Stimulated activated CD4-positive, alpha-beta T cell treated with anti-CD3 and anti-CD28 coated beads, Interleukin-15, amount 100 ng/mL, for 1 hour (primary cell): Measurements from ENCODE around the gene SCRT2.

Experiments
- DNase-seq, 2 donors: peaks; one replicate each; pipeline ENCODE4 v3.0.0-alpha.2; 2020; ENCODE audit warnings: low read depth in 1 of 2, low spot score in 1 of 2

SCRT2 gene

GRCh38 chr20:634148-634925 lies 41.3 kb downstream of the SCRT2 start:
- no peak for DNase-seq

DNA sequence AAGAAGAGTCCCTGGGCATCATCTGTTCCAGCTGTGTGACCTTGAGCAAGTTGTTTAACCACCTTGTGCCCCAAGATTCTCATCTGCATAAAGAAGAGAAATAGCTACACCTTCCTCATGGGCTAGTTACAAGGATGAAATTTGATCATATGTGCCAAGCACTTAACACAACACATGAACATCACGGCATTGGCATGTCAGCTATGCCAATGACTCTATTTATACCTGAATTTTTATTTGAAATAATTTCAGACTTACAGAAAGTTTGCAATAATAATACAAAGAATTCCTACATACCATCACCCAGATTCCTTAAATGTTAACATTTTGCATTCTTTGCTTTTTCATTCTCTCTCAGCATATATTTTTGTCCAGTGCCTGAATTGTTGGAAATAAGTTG lies 44.5 kb downstream of the SCRT2 start:
- no peak for DNase-seq

- DNase-seq, result no peak
These were observed 49.0 kb downstream of the SCRT2 start for GRCh38 chr20:626579-626978.

GRCh38 chr20:625360-625932 lies 50.2 kb downstream of the SCRT2 start:
- DNase-seq, result no peak

- DNase-seq, result no peak
These were observed 51.9 kb downstream of the SCRT2 start for GRCh38 chr20:623704-624103.

GRCh38 chr20:623021-623420 lies 52.6 kb downstream of the SCRT2 start:
- no peak for DNase-seq

GRCh38 chr20:622161-622560 lies 53.4 kb downstream of the SCRT2 start:
- DNase-seq, result no peak

- no peak for DNase-seq
These were observed 54.4 kb downstream of the SCRT2 start for GRCh38 chr20:621125-621756.

DNA sequence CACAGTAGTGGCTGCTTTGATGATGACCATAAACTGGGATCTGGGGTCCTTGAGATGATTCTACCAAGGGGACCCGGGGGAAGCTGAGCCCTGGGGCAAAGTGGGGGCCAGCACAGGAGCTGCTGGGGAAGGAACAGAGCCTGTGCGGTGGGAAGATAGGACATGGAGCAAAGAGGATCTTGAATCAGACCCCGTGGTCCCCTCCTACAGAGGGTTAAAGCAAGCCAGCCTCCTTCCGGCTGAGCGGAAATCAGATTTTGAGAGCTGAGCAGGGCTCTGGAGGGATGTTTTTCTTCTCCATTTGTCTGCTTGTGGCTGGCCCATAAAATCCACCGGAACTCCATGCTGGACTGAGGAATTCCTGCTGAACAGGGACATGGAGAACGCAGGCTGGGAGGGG lies 55.4 kb downstream of the SCRT2 start:
- DNase-seq, result no peak

GRCh38 chr20:618980-619379 lies 56.6 kb downstream of the SCRT2 start:
- DNase-seq, result no peak

DNA sequence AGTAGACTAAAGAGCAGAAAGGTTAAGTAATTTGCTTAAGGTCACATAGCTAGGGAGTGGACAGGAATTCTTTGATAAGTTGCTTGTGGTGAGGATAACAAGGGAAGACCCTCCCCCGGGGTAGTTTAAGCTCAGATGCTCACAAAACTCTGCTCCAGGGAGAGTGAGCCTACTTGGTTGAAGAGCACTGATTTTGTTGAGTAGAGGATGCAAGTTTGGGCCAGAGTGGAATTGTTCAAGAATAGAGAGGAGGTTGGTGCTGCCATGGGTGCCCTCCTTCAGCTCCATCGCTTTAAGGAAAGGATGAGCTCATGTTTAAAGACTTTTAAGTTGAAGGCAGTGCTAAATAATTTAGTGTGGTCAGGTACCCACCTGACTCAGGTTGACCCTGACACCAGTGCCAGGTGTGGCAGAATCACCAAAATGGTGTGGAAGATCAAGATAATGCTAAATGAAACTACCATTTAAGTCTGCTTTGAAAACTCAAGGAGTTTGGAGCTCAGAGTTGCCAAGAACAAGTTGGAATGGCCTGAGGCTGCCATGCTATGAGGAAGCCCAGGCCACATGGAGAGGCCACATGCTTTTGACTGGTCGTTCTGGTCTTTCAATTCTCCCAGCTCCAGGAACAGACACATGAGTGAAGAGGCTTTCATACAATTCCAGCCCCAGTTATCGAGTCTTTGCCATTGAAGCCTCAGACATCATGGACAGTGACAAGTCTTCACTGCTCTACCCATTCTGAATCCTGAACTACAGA lies 57.5 kb downstream of the SCRT2 start:
- no peak for DNase-seq

GRCh38 chr20:615514-615913 lies 60.1 kb downstream of the SCRT2 start:
- DNase-seq, result no peak

GRCh38 chr20:611843-612185 lies 63.8 kb downstream of the SCRT2 start:
- DNase-seq, result no peak
